HTERT RPE-1 (cell line): ENCODE data around the gene MGAT3.

ENCODE experiments used
- in situ Hi-C: fragments of 300-500 bp; cut with MboI; formaldehyde crosslinking; loops from 4 replicates; pipeline ENCODE4 v1.14.3; 2020; ENCODE audit warnings: low sequenced_read_pairs

MGAT3 gene

DNA sequence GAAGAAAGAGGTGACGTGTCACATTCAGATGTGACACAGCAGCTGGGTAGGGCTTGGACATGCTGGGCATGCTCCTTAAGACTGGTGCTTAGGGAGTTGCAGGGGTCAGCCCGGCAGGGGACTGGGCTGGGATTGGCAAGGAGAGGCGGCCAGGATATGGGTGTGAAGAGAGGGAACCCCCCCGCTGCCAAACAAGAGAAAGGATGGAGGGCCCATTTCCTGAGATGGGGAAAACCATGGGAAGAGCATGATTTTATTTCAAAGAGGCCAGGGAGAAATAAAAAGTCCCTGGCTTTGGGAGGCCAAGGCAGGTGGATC, 68.8 kb downstream of the MGAT3 start:
- in situ Hi-C loops: no loop called here

GRCh38 chr22:39526736-39527171, 69.9 kb downstream of the MGAT3 start:
- in situ Hi-C loops: no loop called here

GRCh38 chr22:39527481-39527961, 70.7 kb downstream of the MGAT3 start:
- in situ Hi-C loops: no loop called here

- in situ Hi-C loops: no loop called here
Observed at GRCh38 chr22:39528080-39528661, 71.4 kb downstream of the MGAT3 start.

DNA sequence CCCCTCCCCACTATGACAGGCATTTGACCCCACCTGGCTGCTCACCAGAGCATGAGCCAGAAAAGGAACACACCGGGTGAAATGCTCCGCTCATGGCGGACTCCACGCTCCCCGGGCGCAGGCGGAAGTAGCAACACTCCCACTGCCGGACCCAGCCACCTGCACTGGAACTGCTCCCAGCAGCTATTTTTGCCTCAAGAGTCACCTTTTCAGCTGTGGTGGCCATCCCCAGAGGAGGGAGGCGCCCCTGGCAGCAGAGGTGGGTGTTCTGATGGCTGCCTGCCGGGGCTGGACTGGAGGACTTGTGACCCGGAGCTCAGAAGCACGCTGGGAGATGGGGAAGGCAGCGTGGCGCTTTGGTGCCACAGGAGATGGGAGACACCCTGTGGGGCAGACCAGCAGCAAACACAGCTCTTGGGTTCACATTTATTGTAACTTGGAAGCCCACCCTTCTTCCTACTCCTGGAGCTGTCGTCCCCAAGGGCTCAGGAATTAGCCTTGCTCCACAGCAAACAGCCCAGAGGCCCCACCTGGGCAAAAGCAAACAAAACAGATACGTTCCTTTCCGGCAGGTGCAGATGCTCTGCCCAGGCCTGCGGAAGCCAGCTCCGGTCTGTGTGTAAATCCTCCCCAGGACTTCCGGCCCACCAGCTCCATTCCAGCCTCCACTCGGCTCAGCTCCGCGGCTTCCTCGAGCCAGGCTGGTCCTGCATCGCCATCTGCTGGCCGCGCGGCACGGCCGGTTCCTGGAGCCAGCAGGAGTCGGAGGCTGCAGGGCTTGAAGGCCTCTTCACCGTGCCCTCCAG, 72.1 kb downstream of the MGAT3 start:
- in situ Hi-C loops: no loop called here

DNA sequence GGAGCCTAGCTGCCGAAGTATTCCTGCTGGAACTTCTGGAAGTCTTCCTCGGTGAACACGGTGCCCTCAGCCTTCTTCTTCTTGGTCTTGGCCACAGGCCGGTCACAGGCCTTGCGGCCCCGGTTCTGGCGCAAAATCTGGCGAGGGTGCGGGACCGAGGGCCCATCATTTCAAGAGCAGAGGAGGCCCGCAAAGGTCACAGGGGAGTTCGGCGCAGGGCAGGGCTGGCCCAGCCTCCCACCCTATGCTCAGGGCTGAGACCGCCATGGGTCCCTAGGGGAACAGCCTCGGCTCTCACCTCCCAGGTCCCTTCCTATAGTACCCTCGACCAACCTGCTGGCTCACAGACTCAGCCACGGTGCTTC, 72.7 kb downstream of the MGAT3 start:
- in situ Hi-C loops: no loop called here

DNA sequence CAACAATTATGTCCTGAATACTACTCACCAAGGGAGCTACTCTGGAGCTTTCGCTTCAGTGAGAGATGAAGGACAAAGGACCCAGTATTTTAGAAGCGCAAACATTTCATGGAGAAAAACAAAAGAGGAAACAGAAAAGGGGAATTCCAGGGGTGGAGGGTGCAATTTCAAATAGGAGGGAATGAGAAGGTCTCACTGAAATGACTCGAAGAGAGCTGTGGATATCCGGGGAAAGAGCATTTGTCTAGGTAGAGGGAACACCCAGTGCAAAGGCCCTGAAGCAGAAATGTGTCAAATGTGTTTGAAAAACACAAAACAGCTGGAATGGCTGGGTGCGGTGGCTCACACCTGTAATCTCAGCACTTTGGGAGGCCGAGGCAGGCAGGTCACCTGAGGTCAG, 73.3 kb downstream of the MGAT3 start:
- in situ Hi-C loops: no loop called here

- in situ Hi-C loops: no loop called here
Observed at GRCh38 chr22:39530692-39531331, 74.0 kb downstream of the MGAT3 start.

- in situ Hi-C loops: no loop called here
Observed at GRCh38 chr22:39532215-39533073, 75.6 kb downstream of the MGAT3 start, which contains the start of gene RPS19BP1. RPS19BP1 (minus strand) TSS chr22:39532748; CDS start chr22:39532738, 10 bp downstream.

- in situ Hi-C loops: no loop called here
Observed at GRCh38 chr22:39534092-39534506, 77.3 kb downstream of the MGAT3 start.

DNA sequence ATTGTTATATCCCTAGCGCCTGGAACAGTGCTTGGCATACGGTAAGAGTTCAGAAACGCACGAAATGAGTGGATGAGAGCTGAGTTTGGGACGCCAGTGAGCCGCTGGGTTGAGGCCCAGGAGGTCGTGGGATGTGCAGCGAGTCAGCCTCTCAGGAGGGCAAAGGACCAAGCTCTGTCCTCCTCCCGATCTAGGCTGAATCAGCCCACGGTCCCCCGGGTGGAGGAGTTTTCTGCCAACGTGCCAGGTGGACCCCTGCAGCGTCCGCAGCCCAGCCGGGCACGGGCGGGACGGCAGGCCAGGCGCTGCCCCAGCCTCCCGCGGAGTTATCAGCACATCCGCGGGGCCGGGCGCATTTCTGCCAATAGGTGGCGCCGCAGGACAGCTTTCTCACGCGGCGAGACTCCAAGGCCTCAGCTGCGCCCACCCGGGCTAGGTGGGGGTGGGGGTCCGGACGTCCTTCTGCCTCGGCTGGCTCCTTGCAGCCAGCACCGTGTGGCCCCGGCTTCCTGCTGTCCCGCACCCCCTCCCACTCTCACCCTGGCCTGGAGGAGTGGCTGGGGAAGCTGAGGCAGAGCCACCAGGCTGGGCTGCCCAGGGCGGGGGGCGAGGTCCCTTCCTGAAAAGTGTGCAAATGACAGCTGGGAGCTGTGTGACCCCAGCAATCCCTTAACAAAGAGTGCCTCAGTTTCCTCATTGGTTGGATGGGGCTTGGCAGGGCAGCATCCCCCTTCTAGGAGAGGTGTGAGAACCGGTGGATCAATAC, 78.0 kb downstream of the MGAT3 start:
- in situ Hi-C loops: no loop called here

- in situ Hi-C loops: no loop called here
Observed at GRCh38 chr22:39535357-39535725, 78.5 kb downstream of the MGAT3 start.

DNA sequence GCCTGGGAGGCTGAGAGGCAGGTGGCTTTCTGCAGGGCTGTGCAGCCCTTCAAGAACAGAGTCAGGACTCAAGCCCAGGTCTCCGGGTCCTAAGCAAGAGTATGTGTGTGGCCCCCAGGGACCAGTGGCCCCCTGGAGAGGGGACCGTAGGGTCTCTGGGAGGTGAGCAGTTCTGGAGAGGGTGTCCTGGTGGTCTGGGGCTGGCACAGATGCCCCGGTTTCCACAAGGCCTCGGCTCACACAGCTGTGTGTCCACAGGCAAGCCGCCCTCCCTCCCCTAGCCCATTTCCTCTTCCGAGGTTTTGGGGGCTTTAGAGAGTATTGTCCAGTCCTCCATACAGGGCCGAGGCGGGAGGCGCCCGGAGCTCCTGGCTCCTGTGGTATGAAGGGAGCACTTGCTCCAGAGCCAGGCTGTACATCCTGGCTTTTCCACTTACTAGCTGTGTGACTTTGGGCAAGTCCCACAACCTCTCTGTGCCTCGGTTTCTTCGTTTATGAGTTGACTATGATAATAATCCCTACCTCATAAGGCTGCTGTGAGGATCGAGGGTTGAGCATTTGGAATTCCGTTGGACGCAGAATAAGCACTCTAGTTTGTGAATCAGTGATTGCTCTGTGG, 79.1 kb downstream of the MGAT3 start:
- in situ Hi-C loops: no loop called here

DNA sequence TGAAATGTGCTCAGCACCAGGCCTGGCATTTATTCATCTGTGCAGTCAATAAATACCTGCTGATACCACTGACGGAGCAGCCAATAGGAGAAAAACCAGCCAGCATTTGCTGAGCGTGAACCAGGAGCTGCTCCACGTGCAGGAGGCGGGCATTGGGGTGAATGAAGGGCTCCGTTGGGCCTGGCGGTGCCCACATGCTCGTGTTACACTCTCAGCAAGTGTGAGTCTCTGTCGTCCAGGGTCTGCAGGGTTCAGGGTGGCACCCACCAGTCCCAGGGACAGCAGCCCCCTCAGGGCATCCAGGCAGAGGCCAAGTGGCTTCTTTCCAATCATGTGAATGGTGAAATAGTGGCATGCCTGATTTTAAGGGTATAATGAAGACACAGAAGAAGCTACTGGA, 79.9 kb downstream of the MGAT3 start:
- in situ Hi-C loops: no loop called here

GRCh38 chr22:39537975-39538374, 81.2 kb downstream of the MGAT3 start:
- in situ Hi-C loops: no loop called here
